A549 treated with CpdA at 1 μM for 4 hours (cell line): ENCODE results near the gene ACO2. TPM values are rescaled to one million over a fixed set of nuclear protein-coding genes. Genes with fewer than 3 reads are reported as not detected.

Source experiments
- total RNA-seq: library from RNA; stranded (reverse); fragments of 200-300 nt; extraction: Qiagen RNA extraction; gene quantifications from 5 replicates; pipeline ENCODE4 v1.2.3, GENCODE V29; 2022; ENCODE audit warnings: low read depth

ACO2 gene
- total RNA-seq, result 45.2 to 48.6 TPM (median 47.0 TPM) in 5 replicates

DNA sequence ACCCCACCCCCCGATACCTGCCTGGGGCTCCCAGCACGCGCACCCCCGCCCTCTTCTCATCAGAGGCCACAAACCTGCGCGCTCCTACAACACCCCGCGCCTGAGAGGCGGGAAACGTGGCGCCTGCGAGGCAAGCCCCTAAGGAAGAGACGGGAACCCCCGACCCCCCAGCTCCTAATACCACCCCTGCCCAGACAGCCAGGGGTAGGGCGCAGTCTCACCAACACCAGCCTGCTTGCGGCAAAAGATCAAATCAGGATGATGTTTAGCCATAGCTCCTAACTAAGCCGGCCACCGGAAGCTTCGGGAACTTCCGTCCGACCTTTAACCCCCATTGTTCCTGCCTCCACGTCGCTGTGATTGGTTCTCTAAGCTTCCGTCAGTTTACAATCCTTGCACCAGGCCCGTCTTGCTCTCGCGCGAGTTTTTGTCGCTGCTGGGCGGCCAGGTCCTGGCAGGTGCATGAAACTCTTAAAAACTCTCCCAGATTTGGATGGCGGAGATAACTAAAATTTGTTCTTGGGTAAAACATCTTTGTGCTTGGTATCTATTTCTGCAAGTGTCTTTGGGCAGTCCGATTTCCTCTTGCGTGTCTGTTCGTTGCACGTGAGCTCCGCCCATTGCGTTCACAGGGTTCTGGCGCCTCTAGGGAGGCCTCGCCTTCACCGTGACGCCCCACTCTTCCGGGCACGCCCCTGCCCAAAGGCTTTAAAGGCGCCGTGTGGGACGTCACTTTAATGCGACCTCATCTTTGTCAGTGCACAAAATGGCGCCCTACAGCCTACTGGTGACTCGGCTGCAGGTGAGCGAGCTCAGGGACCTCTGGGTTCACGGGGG, at the start of gene ACO2, which contains the start of gene PHF5A:
ACO2 (plus strand) TSS at position 737 of the 837 bp plus-strand sequence; CDS start at position 767, 30 bp downstream.
PHF5A (minus strand) TSS at position 312 of the 837 bp plus-strand sequence; CDS start at position 273, 39 bp downstream.

DNA sequence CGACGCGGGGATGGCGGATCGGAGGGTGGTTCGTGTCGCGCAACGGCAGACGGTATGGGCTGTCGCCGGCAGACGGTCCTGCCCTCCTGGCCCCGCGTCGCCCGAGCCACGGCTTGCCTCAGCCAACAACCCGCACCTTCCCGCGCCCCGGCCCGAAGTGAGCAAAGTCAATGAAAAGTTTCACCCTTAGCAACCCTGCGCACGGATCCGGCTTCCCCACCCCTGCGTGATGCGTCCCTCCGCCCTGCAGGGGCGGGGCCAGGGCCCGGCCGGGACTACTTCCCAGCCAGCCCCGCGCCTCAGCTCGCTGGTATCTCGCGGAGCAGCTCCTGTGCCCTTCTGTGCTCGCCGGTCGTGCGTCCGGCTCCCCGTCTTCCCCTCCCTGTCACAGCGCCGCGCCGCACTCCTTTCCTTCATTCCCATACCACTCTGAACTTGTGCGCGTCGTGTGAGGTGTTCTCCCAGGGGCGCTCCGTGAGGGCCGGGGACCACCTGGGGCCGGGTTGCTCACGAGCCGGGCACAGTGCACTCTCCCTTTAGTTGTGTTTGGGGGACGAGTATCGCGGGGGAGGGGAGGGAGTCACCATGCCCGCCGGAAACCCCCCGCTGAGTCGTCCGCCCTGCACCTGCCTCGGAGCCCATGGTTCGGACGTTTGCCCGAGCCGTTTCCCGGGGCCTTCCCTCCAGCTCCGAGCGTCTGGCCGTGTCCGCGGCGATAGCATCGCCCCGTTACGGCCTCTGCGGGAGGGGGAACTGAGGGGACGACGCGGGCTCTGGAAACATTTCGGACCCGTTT, 22.1 kb upstream of the ACO2 start, which contains the start of gene TOB2:
TOB2 (minus strand) TSS at position 163 of the 796 bp plus-strand sequence. CDS start 9,456 bp downstream, outside the sequence.

DNA sequence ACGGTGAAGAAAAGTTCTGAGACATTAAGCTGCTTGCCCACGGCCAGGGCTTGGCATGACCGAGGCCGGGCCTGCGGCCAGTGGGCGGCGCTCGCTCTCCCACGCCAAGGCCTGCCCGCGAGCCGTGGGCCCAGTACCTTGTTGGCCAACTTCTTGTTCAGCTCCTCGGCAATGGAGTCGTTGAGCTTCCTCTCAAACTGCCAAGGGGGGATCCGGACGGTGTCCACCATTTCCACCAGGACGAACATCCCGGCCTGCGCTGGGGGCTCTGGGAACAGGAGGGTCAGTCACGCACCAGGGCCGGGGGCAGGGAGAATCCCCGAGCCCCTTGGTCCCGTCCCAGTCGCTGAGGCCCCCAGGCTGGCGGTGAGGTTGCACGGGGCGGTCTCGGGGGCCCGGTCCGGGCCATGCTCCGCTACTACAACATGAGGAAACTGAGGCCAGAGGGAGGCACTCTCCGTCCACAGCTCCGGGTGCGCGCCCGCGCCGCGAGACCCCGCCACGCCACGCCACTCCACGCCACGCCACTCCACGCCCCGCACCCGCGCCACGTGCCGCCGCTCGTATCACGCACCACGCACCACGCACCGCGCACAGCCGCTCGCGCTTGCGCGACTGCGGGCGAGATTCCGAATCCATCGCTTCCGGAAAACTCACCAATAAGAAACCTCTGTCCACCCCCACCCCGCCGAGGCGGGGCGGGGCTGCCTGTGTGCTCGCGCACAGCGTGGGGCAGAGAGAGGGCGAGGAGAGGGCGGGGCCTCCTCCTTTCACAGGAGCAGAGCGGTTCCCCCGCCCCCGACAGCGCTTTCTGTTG, 75.1 kb downstream of the ACO2 start, which contains the start of gene POLR3H:
POLR3H (minus strand) TSS at position 617 of the 817 bp plus-strand sequence; CDS start at position 248, 369 bp downstream.

Other genes with a start within 250 kb of the ACO2 start
- not detected in 5 replicates for gene CHADL, start 228.2 kb upstream of the ACO2 start, total RNA-seq
- gene RANGAP1, start 182.9 kb upstream of the ACO2 start, total RNA-seq, result 82.6 to 109 TPM (median 105 TPM) in 5 replicates
- gene ZC3H7B, start 167.6 kb upstream of the ACO2 start, total RNA-seq, result 21.8 to 27.8 TPM (median 25.0 TPM) in 5 replicates
- gene TEF, start 87.2 kb upstream of the ACO2 start, total RNA-seq, result 0.96 to 1.4 TPM (median 1.0 TPM) in 5 replicates
- gene TOB2, start 22.3 kb upstream of the ACO2 start, total RNA-seq, result 21.3 to 23.8 TPM (median 21.8 TPM) in 5 replicates
- gene PHF5A, start 425 bp upstream of the ACO2 start, total RNA-seq, result 62.0 to 76.5 TPM (median 68.6 TPM) in 5 replicates
- gene POLR3H, start 75.4 kb downstream of the ACO2 start, total RNA-seq, result 29.9 to 51.9 TPM (median 46.8 TPM) in 5 replicates
- gene CSDC2, start 91.9 kb downstream of the ACO2 start, total RNA-seq, result 1.9 to 3.6 TPM (median 2.2 TPM) in 5 replicates
- gene PMM1, start 120.7 kb downstream of the ACO2 start, total RNA-seq, result 24.4 to 29.8 TPM (median 28.7 TPM) in 5 replicates
- gene DESI1, start 151.9 kb downstream of the ACO2 start, total RNA-seq, result 15.4 to 19.4 TPM (median 16.3 TPM) in 5 replicates
- gene XRCC6, start 152.2 kb downstream of the ACO2 start, total RNA-seq, result 292 to 348 TPM (median 308 TPM) in 5 replicates
- gene SNU13, start 219.8 kb downstream of the ACO2 start, total RNA-seq, result 104 to 216 TPM (median 183 TPM) in 5 replicates
- not detected in 5 replicates for gene MEI1, start 230.4 kb downstream of the ACO2 start, total RNA-seq